Activated T-cell treated with anti-CD3 and anti-CD28 coated beads, Interleukin-2, amount 50 U/mL, for 4 hours (primary cell): ENCODE results near the gene CDH4. TPM values are rescaled to one million over a fixed set of nuclear protein-coding genes. Genes with fewer than 3 reads are reported as not detected.

ENCODE experiments used
- ATAC-seq, 2 donors: fragments of 200-7000 bp; cut with Tn5 transposase; one replicate each; pipeline ENCODE4 v1.10.0; 2021
- DNase-seq: peaks from one replicate; pipeline ENCODE4 v3.0.0-alpha.2; 2020
- H3K27me3 Mint-ChIP-seq: one replicate; pipeline ENCODE4 v1.8.0; 2021; ENCODE audit warnings: low read depth, mixed read lengths
- H3K36me3 Mint-ChIP-seq: one replicate; pipeline ENCODE4 v1.8.0; 2022; ENCODE audit warnings: mixed read lengths; ENCODE audit not compliant: insufficient read depth
- H3K4me1 Mint-ChIP-seq: one replicate; pipeline ENCODE4 v1.8.0; 2021; ENCODE audit warnings: low read depth, mixed read lengths
- H3K4me3 Mint-ChIP-seq: one replicate; pipeline ENCODE4 v1.8.0; 2021; ENCODE audit warnings: mild to moderate bottlenecking, moderate library complexity, mixed read lengths
- H3K9me3 Mint-ChIP-seq: one replicate; pipeline ENCODE4 v1.8.0; 2021; ENCODE audit warnings: mixed read lengths
- total RNA-seq, 3 donors: library from RNA; stranded (reverse); gene quantifications; one replicate each; pipeline ENCODE4 v1.2.1, GENCODE V29; 2021

CDH4 gene
- total RNA-seq, 3 donors from 2014 or later, result 0.10 TPM; not detected in 2

GRCh38 chr20:61884571-61885389, 632.7 kb downstream of the CDH4 start:
- DNase-seq (no peak), ATAC-seq (no peak)
- Mint-ChIP-seq H3K4me1 (peaks cover 2% of the 10 kb centered on the region), H3K4me3 (no peak overlapping the region), H3K27me3 (peaks cover 13% of the 10 kb centered on the region), H3K9me3 (no peaks in the 10 kb centered on the region), H3K36me3 (no peaks in the 10 kb centered on the region)

- no peak for ATAC-seq
- Mint-ChIP-seq H3K4me1 (peaks cover 2% of the 10 kb centered on the region), H3K27me3 (peaks cover 17% of the 10 kb centered on the region), H3K4me3 (no peak overlapping the region), H3K36me3 (no peaks in the 10 kb centered on the region), H3K9me3 (no peaks in the 10 kb centered on the region)
- no peak for DNase-seq
Measured at GRCh38 chr20:61885759-61886715, 634.0 kb downstream of the CDH4 start.

- peak; percentile 27 to 54 for ATAC-seq
- Mint-ChIP-seq H3K4me3 (no peak overlapping the region), H3K36me3 (no peaks in the 10 kb centered on the region), H3K9me3 (no peaks in the 10 kb centered on the region), H3K27me3 (peaks cover 17% of the 10 kb centered on the region), H3K4me1 (peaks cover 2% of the 10 kb centered on the region)
- DNase-seq, result no peak
Measured at GRCh38 chr20:61886721-61887595, 634.9 kb downstream of the CDH4 start.

- Mint-ChIP-seq H3K4me1 (peaks cover 2% of the 10 kb centered on the region), H3K27me3 (peaks cover 17% of the 10 kb centered on the region), H3K9me3 (no peaks in the 10 kb centered on the region), H3K36me3 (no peaks in the 10 kb centered on the region), H3K4me3 (no peak overlapping the region)
- no peak for ATAC-seq
- no peak for DNase-seq
Measured at GRCh38 chr20:61887596-61888093, 635.6 kb downstream of the CDH4 start.

GRCh38 chr20:61888101-61888865, 636.2 kb downstream of the CDH4 start:
- Mint-ChIP-seq H3K4me1 (peaks cover 2% of the 10 kb centered on the region), H3K4me3 (no peak overlapping the region), H3K36me3 (no peaks in the 10 kb centered on the region), H3K27me3 (peaks cover 15% of the 10 kb centered on the region), H3K9me3 (no peaks in the 10 kb centered on the region)
- ATAC-seq (no peak), DNase-seq (no peak)

DNA sequence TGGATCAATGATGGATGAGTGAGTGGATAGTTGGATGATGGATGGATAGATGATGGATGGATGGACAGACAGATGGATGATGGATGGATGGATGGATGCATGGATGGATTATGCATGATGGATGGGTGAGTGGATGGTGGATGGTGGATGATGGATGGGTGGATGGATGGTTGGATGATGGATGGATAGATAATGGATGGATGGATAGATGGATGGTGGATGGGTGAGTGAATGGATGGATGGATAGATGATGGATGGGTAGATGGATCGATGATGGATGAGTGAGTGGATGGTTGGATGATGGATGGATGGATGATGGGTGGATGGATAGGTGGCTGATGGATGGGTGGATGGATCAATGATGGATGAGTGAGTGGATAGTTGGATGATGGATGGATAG, 637.6 kb downstream of the CDH4 start:
- DNase-seq (no peak), ATAC-seq (no peak)
- peaks cover 2% of the 10 kb centered on the region for H3K4me1 Mint-ChIP-seq
- no peaks in the 10 kb centered on the region for H3K36me3 Mint-ChIP-seq
- H3K9me3 Mint-ChIP-seq, result no peaks in the 10 kb centered on the region
- no peak overlapping the region for H3K4me3 Mint-ChIP-seq
- peaks cover 11% of the 10 kb centered on the region for H3K27me3 Mint-ChIP-seq

DNA sequence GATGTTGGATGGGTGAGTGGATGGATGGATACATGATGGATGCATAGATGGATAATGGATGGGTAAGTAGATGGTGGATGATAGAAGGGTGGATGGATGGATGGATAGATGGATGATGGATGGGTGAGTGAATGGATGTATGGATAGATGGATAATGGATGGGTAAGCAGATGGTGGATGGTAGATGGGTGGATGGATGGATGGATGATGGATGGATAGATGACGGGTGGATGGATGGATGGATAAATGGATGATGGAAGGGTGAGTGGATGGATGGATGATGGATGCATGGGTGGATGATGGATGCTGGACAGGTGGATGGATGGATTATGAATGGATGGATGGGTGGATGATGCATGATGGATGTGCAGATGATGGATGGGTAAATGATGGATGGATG, 638.1 kb downstream of the CDH4 start:
- peaks cover 11% of the 10 kb centered on the region for H3K27me3 Mint-ChIP-seq
- DNase-seq (no peak), ATAC-seq (no peak)
- H3K4me1 Mint-ChIP-seq, result peaks cover 2% of the 10 kb centered on the region
- H3K9me3 Mint-ChIP-seq, result no peaks in the 10 kb centered on the region
- no peak overlapping the region for H3K4me3 Mint-ChIP-seq
- H3K36me3 Mint-ChIP-seq, result no peaks in the 10 kb centered on the region

DNA sequence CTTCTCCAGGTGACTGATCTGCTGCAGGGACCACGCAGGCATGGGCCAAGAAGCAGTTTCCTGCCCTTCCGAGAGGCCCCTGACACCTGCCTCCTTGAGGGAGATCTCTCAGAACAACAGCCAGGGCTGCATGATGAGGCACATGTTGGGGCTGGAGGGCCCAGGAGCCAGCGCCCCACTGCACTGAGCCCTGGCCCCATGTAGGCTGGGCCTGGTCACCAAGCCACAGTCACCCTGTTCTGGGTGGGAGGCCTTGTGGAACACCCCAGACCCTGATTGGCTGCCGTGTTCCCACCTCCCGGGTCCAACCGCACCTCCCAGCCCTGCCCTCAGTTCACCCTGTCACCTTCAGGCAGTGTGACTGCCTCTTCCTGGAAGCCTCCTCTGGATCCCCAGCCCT, 639.4 kb downstream of the CDH4 start:
- Mint-ChIP-seq H3K27me3 (peaks cover 11% of the 10 kb centered on the region), H3K36me3 (no peaks in the 10 kb centered on the region), H3K9me3 (no peaks in the 10 kb centered on the region), H3K4me1 (peaks cover 2% of the 10 kb centered on the region), H3K4me3 (no peak overlapping the region)
- ATAC-seq (no peak), DNase-seq (no peak)

DNA sequence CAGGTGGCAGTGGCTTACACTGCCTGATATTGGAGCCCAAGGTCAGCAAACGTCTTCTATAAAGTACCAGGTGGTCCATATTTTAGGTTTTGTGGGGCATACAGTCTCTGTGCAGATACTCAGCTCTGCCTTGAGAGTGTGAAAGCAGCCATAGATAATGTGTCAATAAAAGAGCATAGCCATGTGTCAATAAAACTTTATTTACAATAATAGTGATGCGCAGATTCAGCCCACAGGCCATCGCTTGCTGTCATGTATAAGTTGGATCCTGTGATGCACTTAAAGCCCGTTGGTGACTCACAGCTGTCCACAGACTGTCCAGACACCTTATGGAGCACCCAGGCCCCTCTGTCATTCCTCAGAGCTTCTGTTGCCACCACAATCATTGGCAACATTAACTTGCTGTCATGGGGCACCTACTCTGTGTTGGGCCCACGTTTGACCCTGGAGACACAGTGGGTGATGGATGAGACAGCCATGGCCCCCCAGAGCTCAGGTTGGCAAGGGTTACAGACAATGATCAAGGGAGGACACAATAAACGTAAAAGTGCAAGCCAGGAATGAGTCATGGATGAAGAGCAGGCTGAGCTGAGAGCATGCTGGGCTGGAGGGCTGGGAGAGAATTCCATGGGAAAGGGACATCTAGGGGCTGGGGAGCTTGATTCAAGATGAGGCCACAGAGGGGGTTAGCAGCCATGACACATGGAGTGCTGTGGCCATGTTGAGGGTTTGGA, 640.0 kb downstream of the CDH4 start:
- H3K4me3 Mint-ChIP-seq, result no peak overlapping the region
- DNase-seq (no peak), ATAC-seq (no peak)
- H3K36me3 Mint-ChIP-seq, result no peaks in the 10 kb centered on the region
- no peaks in the 10 kb centered on the region for H3K9me3 Mint-ChIP-seq
- H3K27me3 Mint-ChIP-seq, result peaks cover 12% of the 10 kb centered on the region
- H3K4me1 Mint-ChIP-seq, result peaks cover 2% of the 10 kb centered on the region

GRCh38 chr20:61895016-61895415, 643.0 kb downstream of the CDH4 start:
- Mint-ChIP-seq H3K36me3 (no peaks in the 10 kb centered on the region), H3K27me3 (peaks cover 7% of the 10 kb centered on the region)

DNA sequence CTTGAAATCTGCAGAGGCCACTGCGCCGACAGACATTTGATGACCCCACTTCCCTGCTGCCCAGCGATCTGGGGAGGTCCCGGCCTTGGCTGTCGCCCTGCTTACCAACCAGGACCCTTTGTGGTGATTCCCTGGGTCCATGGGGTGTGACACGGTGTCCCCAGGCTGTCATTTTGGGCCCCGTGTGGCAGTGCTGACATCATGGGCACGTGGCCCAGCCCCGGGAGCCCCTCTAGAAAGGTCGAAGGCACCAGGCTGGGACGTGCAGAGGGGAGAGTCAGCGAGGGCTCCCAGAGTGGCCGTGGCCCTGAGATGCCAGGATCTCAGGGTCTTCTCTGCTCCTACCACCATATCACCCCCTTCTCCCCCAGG, 643.6 kb downstream of the CDH4 start:
- Mint-ChIP-seq H3K4me3 (no peak overlapping the region), H3K27me3 (peaks cover 5% of the 10 kb centered on the region), H3K9me3 (no peaks in the 10 kb centered on the region), H3K4me1 (no peaks in the 10 kb centered on the region), H3K36me3 (no peaks in the 10 kb centered on the region)
- no peak for ATAC-seq
- no peak for DNase-seq

More at GRCh38 chr20:61895016-61895415, 643.0 kb downstream of the CDH4 start:
- ATAC-seq, result no peak
- DNase-seq, result no peak
- Mint-ChIP-seq H3K4me1 (no peaks in the 10 kb centered on the region), H3K4me3 (no peak overlapping the region), H3K9me3 (no peaks in the 10 kb centered on the region)

- Mint-ChIP-seq H3K9me3 (no peaks in the 10 kb centered on the region), H3K36me3 (no peaks in the 10 kb centered on the region), H3K4me3 (no peak overlapping the region), H3K27me3 (peaks cover 3% of the 10 kb centered on the region), H3K4me1 (no peaks in the 10 kb centered on the region)
- ATAC-seq (peak; percentile 38 to 56), DNase-seq (no peak)
Measured at GRCh38 chr20:61896058-61896961, 644.2 kb downstream of the CDH4 start.
